ENCODE results near the gene ST6GALNAC3. TPM values are rescaled to one million over a fixed set of nuclear protein-coding genes. Genes with fewer than 3 reads are reported as not detected.

The ST6GALNAC3 gene
- total RNA-seq, 6 experiments from 2014 or later = 1.00 to 1.7 (median 1.2) TPM

DNA sequence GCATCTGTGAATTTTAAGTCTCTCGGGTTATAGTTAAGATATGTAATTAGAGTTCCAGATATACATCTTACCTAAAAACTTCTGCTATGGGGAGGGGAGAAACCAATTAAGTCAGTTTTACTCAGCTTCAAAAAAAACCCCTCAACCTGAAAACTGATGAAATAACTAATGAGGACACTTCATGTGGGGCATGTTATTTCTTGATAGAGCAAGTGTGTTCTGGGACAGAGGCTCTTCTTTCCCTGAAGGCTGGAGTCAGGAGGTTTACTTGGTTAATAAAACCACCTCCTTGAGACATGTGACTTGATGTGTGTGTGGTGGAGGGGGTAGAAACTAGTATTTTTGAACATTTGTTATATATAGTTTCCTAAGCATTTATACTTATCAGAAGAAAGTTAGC lies 479.7 kb downstream of the ST6GALNAC3 start:
- H3K4me1 Mint-ChIP-seq (ENCODE audit: low read depth) = no peaks in the 10 kb centered on the region
- H3K4me3 Mint-ChIP-seq = no peak overlapping the region
- no peak for DNase-seq
- H3K27me3 Mint-ChIP-seq (ENCODE audit: insufficient read depth) = 0 out of 2 replicates have a peak, but pooled peaks cover 2% of the 10 kb centered on the region
- no peak overlapping the region for H3K27ac Mint-ChIP-seq
- H3K36me3 Mint-ChIP-seq (ENCODE audit: low read depth) = no peaks in the 10 kb centered on the region
- TF ChIP-seq, protein P1, sequence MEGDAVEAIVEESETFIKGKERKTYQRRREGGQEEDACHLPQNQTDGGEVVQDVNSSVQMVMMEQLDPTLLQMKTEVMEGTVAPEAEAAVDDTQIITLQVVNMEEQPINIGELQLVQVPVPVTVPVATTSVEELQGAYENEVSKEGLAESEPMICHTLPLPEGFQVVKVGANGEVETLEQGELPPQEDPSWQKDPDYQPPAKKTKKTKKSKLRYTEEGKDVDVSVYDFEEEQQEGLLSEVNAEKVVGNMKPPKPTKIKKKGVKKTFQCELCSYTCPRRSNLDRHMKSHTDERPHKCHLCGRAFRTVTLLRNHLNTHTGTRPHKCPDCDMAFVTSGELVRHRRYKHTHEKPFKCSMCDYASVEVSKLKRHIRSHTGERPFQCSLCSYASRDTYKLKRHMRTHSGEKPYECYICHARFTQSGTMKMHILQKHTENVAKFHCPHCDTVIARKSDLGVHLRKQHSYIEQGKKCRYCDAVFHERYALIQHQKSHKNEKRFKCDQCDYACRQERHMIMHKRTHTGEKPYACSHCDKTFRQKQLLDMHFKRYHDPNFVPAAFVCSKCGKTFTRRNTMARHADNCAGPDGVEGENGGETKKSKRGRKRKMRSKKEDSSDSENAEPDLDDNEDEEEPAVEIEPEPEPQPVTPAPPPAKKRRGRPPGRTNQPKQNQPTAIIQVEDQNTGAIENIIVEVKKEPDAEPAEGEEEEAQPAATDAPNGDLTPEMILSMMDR (IDR thresholded peaks at IDR 0.05) = no peak
- peaks cover 16% of the 10 kb centered on the region; the same call in 1 of the 2 replicates for H3K9me3 Mint-ChIP-seq

DNA sequence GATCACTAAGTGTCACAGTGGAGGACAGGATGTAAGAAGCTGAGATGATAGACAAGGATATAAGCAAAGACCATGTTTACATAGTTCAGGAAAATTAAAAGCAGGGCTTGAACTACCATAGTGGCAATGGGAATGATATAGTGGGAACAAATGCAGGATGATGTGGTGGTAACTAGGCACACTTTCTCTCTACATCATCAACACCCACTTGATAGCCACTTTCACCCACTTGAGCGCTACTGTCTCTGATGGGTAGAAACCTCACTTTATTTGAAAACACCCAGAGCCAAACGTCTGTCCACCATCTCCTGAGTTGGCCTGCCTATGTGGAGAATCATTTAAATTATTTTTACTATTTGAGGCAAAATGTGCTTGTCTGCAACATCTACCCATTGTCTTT lies 487.7 kb downstream of the ST6GALNAC3 start:
- H3K9me3 Mint-ChIP-seq = peaks cover 17% of the 10 kb centered on the region
- TF ChIP-seq, protein P1 (IDR thresholded peaks at IDR 0.05) = no peak

DNA sequence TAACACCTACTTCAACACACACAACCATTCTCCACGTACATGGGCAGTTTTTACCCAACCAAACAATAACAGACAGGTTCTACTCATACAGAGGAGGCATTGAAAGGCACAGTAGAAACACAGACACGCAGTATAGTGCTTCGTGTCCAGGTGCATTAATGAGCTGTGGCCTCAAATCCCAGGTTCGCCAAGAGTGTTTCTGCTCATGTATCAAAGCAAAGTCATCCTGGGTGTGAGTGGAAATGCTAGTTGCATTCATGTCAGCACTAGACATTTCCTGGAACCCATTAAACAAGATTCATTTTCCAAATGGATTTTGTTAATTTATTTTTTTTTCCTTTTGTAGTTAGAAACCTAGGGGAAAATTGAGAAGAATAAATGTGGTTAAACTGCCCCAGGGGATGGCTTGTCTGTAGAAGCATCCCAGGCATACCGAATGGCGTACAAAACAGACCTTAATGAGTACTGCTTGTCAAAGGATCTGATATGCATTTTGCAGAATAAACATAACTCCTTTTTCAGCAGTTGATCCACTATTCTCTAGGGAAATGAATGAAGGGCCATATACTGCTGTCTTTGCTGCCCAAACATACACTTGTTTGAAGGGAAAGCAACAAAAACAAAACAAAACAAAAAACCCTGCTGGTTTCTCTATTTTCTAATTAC lies 494.2 kb downstream of the ST6GALNAC3 start:
- H3K4me1 Mint-ChIP-seq (ENCODE audit: low read depth) = no peaks in the 10 kb centered on the region

More for the DNA sequence above, 487.7 kb downstream of the ST6GALNAC3 start:
- DNase-seq = no peak
- Mint-ChIP-seq H3K27ac (no peak overlapping the region), H3K36me3 (ENCODE audit: low read depth) (no peaks in the 10 kb centered on the region), H3K4me1 (ENCODE audit: low read depth) (no peaks in the 10 kb centered on the region), H3K4me3 (no peak overlapping the region), H3K27me3 (ENCODE audit: insufficient read depth) (0 out of 2 replicates have a peak, but pooled peaks cover 2% of the 10 kb centered on the region)

DNA sequence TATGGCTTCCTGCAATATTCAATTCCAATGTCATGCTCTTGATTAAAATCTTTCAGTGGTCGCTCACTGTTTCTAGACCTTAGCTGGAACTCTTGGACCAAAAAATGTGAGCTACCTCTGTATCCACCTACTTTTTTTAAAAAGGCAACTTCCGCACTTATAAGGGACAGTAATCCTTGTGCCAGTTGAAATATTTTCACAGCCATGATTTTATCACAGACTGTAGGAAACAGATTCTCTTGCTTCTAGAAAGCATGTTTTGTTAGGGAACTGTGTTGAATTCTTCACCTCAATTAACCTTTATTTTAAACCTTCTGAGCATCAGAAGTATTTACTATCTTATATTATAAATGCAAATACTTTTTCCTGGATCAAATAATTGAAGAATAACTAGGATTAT lies 496.7 kb downstream of the ST6GALNAC3 start:
- H3K9me3 Mint-ChIP-seq = peaks cover 12% of the 10 kb centered on the region
- H3K36me3 Mint-ChIP-seq (ENCODE audit: low read depth) = no peaks in the 10 kb centered on the region
- TF ChIP-seq, protein P1 (IDR thresholded peaks at IDR 0.05) = no peak
- no peak overlapping the region for H3K4me3 Mint-ChIP-seq
- DNase-seq = no peak
- no peaks in the 10 kb centered on the region for H3K27me3 Mint-ChIP-seq (ENCODE audit: insufficient read depth)
- H3K27ac Mint-ChIP-seq = no peak overlapping the region
- no peaks in the 10 kb centered on the region for H3K4me1 Mint-ChIP-seq (ENCODE audit: low read depth)

More for the DNA sequence above, 494.2 kb downstream of the ST6GALNAC3 start:
- H3K4me3 Mint-ChIP-seq = no peak overlapping the region
- TF ChIP-seq, protein P1 (IDR thresholded peaks at IDR 0.05) = no peak
- no peaks in the 10 kb centered on the region for H3K27me3 Mint-ChIP-seq (ENCODE audit: insufficient read depth)
- H3K9me3 Mint-ChIP-seq = peaks cover 19% of the 10 kb centered on the region
- H3K36me3 Mint-ChIP-seq (ENCODE audit: low read depth) = no peaks in the 10 kb centered on the region
- no peak overlapping the region for H3K27ac Mint-ChIP-seq
- DNase-seq = no peak

DNA sequence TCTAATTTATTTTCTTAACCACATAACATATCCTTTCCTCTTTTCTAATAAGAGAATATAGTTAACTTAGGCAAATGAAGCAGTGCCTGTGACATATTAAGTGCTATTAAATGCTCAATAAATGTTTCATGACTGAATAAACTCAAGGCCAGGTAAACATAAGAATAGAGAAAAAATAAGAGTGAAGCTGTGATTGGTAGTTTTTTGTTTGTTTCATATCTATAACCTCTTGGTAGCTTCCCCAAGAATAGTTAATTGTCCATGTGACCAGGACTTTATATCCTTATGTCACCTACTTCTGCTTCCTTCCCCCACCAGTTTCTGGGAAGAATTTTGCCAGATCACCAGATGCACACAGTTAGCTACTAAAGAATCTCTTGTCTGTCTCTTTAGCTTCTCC lies 497.7 kb downstream of the ST6GALNAC3 start:
- Mint-ChIP-seq H3K4me3 (no peak overlapping the region), H3K27me3 (ENCODE audit: insufficient read depth) (no peaks in the 10 kb centered on the region; the same call in 1 of the 2 replicates), H3K27ac (no peak overlapping the region), H3K4me1 (ENCODE audit: low read depth) (no peaks in the 10 kb centered on the region), H3K9me3 (peaks cover 12% of the 10 kb centered on the region), H3K36me3 (ENCODE audit: low read depth) (no peaks in the 10 kb centered on the region)
- no peak for DNase-seq
- TF ChIP-seq, protein P1 (IDR thresholded peaks at IDR 0.05) = no peak

All from HFFc6 (cell line).